Fibroblast of the conjunctiva (primary cell): ENCODE results near the gene LSS.
"Not testable (repeated sequence)": the region's sequence is repeated elsewhere in the genome, so short reads cannot be mapped to it uniquely, and the experiment has no call there.

Experiments
- DNase-seq: peaks from one replicate; pipeline ENCODE4 v3.0.0-alpha.2; 2010; ENCODE audit warnings: low read depth

Gene LSS

DNA sequence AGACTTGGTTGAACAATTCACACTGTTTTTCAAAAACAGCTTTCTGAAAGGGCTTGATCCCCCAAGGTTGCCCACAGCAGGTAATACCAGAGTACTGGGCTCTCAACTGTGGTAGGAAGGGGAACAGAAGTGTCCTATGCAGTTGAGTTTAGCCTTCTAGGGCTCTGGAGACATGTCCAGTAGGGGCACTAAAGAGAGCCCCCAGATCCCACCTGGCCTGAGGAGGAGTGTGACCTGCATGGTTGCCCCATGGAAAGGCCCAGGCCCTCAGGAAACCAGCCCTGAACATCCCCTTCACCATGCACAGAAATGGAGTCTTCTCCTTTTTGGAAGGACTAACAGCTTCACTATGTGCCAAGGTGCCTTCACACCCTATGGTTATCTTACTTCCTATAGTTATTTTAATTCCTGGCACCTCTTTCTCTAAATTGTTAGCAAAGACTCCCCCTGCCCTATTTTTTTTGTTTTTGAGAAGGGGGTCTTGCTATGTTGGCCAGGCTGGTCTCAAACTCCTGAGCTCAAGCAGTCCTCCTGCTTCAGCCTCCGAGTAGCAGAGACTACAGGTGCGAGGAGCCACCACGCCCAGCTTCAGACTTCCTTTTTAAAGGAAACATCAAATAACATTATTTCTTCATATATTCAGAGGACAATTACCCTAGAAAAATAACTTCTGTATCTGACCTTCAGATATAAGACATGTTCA lies 16.8 kb upstream of the LSS start:
- no peak for DNase-seq

DNA sequence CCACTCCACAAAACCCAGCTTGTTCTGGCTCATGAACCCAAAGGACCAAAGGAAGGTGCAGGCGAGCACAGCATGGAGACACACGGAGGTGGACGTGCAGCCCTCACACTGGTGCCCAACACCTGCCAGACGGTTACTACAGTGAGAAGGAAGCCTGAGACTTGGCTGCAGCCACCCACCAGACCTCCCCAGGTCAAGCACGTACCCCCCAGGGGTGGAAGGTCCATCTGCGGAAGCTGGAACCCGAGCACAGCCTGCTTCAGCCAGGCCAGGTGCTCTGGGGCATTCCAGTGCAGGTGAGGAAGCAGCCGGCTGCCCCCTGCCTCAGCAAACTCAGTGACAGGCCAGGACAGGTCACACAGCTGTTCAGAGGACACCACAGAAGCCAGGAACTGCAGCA lies 16.0 kb upstream of the LSS start:
- no peak for DNase-seq

DNA sequence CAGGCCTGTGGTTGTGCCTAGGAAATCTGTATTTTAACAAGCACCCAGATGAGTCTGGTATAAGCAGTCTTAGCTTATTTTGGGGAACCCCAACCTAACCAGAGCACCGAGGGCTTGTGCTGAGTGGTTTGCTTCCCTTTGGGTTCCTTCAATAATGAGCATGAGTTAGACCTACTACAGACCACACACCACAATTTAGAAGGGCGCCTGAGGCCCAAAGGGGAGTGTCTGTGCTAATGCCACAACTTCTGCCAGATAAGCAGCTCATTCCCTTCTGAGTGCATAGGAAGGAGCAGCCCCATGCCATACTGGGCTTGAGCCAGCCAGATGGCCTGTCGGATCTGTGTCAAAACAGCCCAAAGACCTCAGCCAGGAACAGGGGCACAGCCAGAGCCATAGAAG lies 15.4 kb upstream of the LSS start:
- DNase-seq = no peak

DNA sequence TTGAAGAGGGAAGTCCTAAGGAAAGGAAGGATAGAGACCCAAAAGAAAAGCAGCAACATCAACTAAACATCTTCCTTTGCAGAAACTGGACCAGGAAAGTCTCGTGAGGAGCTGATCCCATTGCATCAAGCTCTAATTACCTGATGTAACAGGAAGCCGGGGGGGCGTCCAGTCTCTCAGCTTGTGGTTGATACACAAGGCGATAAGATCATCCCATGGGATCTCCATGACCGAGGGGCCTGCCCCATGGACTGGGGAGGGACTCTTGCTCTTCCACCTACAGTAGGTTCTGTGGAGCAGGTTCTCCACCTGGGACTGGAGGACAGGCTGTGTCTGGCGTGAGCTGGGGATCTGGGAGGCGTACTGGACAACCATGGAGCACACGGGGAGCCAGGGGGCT lies 14.8 kb upstream of the LSS start:
- DNase-seq = no peak

DNA sequence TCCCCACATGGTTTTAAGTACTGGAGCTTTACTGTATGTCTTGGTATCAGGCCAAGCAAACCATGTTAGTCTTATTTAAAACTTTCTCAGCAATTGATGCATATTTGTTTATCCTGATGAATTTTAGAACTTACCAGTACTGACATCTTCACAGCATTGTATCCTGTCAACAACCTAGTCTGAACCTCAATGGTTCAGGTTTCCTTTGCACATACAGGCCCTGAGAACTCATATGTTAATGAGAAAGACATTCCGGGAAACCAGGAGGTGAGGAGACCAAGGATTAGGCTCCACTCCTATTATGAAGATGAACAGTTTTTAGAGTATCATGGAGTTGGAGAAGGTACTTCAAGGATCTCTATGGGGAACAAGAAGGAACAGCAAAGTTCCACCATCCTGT lies 13.0 kb upstream of the LSS start:
- DNase-seq = not testable (repeated sequence)

DNA sequence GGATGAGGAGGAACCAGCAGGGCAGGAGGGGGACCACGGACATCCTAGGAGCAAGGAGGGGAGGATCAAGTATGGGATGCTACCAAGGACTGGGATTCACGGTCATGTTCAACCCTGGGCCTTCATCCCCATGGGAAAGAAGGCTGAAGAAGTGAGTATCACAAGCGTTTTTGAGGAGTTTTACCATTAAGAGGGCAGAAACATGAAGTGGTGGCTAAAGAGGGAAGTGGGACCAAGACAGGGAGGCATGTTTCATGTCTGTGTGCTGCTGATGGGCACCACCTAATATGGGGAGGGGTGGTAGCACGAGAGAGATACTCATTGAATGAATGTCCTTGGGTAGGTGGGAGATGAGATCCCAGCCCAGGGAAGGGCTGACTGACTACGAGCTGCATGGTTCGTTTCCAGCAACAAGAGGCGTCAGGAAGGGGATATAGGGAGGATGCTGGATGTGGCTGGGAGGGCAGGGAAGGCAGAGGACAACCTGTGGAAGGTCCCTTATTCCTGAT lies 11.3 kb upstream of the LSS start:
- DNase-seq = no peak

DNA sequence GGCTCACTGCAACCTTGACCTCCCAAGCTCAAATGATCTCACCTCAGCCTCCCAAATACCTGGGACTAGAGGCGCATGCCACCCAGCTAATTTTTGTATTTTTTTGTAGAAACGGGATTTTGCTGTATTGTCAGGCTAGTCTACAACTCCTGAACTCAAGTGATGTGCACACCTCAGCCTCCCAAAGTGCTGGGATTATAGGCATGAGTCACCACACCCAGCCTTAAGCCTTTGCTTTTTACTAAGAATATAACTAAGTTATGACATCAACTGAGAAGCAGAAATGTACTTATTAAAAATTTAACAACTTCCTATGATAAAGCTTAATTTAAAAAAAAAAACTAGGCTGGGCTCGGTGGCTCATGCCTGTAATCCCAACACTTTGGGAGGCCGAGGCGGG lies 8.9 kb upstream of the LSS start:
- no peak for DNase-seq

DNA sequence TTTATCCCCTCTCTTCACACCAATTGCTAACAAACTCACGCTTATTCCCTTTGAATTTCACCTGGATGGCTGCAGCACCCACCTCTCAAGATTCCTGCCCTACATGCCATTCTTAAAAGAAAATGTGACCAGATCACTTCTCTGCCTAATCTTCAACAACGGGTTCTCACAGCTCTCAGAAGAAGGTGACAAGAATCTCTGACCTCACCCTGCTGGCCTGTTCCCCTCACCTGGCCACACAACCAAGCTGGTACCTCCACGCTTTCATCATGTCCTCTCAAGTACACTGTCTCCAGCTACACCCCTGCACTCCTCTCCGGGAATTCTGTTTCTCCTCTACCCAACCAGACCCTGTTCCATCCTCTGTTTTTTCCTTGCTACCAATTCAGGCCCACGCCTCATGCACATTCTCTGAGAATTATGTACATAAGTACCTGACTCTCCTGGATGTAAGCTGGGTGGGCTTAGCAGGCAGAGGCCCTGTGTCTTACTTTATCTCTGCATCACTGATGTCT lies 5.9 kb upstream of the LSS start:
- no peak for DNase-seq

DNA sequence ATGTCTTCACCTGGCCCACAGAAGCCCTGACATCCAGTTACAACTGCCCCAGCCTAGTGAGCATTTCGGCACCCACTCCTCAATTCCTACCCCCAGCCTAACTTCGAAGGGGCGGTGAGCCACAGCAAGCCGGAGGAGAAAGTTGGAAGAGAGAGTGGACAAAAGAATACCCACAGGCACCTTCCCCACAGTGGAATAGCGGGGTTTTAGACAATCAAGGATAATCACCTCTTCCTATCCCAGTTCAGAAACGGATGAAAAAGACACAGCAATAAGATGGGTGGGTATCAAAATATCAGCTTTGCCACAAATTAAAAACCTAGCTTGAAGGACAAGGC lies 1.3 kb upstream of the LSS start:
- no peak for DNase-seq

DNA sequence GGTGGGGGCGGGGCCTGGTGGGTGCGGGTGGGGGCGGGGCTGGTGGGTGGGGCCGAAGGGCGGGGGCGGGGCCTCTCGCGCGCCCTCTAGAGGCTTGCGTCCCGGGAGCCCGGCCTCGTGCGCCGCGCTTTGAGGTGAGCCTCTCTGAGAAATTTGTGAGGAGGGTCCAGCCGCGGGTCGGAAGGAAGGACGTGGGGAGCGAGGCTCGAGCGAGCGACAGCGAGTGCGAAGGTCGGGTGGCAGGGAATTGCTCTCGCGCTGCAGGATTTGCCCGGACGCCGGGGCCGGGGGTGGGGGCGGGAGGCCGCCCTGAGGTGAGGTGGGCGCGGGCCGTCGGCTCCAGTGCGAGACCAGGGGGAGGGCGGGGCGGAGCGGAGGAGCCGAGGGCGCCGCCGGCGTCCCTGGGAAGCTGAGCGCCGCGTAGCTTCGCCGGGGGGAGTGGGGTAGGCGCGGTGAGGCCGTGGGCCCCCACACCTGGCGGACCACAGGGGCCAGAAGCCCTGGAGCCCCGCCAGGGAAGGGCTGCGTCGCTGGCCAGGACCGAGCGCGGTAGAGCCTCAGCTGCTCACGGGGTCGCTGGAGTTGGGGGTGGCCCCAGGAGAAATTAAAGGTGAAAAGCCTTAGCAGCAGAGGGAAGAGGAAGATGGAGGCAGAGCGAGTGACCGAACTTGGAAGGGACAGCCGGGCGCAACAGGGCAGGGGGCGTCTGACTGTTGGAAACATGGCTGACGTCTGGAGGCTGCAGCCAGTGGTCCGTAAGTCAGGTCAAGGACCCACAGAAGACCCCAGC lies 754 bp upstream of the LSS start:
- no peak for DNase-seq

DNA sequence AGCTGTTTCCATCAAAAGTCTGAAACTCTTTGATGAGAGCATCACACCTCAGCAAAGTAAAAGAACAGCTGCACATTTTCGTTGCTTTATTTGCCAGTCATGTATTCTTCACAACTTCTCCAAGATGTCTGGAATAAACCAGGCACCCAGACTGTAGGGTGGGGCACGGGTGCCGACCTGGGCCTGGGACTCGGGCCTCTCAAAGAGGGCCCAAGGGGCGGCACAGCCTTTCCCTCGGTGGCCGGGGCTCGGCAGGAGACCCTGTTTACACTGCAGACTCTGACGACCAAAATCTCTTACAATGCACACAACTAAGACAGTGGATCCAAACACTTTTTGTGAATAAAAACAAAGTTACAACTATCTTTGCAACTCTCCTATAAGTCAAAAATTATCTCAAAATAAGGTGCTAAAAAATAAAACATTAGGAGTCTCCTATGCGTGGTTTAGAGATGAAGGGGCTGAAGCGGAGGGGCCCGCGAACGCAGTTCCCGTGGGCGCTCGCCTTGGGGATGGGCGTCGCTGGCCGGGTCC lies 696 bp downstream of the LSS start:
- no peak for DNase-seq

DNA sequence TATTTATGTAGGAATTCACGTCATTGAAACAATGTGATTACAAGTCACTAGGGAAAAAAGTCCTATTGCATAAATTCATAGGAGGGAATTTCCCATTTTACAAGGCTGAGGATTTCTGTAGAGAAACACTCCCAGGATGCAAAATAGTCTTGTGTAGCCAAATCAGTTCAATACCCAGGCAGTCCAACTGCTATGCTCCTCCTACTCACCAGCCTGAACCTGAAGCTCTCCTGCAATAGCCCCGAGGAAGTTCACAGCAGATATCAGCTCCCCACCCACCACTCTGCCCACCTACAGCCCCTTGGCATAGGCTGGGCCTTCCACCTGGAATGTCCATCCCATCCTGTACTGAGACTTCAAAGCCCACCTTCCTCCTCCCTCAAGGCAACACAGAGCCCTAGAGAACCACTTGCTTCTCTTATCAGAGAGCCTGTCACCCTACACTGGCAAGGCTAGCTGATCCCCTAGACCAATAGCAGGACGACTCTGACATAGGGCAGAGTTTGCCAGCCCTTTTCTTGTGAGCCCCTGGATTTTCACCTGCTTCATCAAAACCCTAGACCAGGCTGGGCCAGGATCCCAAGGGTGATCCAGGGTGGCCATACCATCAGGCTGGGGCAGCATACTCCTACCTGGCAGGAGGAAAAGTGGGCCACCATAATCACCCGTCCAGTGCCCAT lies 1.5 kb downstream of the LSS start:
- peak; percentile 27 for DNase-seq

DNA sequence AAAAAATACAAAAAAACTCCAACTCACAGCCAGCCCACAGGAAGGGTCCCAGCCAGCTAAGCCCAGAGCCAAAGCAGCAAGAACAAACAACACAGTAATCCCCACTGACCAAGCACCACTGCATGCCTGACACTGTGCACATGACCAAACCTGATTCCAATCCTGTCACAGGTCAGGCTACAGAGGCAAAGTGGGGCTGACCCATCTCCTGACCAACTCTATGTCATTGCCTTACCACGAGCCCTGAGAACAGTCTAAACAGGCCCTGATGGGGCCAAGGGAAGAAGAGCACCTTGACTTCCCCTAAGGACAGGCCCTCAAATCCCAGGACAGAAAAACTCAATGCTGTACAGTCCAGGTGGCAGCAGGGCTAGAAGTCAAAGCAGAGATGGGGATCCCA lies 2.4 kb downstream of the LSS start:
- no peak for DNase-seq

DNA sequence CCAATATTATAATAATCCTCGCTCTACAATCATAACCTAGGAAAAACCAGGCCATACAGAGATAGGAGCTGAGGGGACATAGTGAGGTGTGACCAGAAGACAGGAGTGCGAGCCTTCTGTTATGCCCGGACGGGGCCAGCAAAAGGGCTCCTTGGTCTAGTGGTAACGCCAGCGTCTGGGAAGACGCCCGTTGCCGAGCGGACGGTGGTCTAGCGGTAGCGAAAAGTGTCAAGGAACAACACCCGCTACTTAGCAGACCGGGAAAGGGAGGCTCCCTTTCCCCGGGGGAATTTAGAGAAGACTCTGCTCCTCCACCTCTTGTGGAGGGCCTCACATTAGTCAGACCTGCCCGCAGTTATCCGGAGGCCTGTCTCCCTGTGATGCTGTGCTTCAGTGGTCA lies 4.9 kb downstream of the LSS start:
- DNase-seq = not testable (repeated sequence)

DNA sequence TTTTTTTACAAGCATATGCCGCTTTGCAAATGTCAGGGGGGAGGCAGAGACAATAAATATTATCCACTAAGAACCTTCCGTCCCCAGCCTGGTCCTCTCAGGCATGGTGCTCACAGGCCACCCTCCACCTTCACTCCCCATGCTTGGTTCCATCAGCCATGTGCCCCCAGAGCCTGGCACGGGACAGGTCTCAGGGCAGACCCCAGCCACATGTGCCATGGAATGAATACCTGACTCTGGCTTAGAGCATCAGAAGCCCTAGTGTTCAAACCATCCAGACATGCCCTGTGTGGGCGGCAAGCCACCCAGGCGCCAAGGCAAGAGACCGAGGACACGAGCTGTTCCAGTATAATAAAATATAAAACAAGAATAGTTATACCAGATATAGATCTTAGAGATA lies 5.4 kb downstream of the LSS start:
- no peak for DNase-seq

DNA sequence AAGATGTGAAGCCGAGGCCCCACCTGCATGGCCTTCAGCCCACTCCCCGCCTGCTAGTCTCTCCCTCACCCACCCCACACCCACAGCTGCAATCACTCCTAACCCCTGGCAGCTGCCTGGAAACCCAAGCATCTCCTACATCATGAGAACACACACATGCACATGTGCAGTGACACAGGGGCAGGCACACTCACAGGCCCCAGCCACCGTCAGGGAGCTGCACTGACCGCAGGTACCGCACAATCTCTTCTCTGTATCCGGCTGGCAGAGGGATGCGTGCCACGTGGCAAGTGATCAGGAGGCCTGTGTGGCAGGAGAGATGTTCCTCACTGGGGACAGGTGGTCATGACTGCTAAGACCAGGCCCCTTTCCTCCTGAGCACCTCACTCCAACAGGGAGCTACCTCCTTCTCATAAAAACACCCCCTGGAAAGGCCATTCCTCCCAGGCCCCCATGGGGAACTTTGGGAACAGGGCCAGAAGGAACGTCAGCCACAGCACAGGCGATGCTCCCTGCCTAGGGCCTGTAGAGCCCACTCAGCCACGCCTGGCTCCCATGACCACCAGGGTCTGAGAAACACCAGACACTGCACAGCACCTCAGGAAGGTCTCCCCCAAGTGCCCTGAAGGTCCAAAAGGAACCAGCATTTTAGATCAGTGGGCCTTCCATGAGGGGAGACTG lies 6.0 kb downstream of the LSS start:
- DNase-seq = no peak

DNA sequence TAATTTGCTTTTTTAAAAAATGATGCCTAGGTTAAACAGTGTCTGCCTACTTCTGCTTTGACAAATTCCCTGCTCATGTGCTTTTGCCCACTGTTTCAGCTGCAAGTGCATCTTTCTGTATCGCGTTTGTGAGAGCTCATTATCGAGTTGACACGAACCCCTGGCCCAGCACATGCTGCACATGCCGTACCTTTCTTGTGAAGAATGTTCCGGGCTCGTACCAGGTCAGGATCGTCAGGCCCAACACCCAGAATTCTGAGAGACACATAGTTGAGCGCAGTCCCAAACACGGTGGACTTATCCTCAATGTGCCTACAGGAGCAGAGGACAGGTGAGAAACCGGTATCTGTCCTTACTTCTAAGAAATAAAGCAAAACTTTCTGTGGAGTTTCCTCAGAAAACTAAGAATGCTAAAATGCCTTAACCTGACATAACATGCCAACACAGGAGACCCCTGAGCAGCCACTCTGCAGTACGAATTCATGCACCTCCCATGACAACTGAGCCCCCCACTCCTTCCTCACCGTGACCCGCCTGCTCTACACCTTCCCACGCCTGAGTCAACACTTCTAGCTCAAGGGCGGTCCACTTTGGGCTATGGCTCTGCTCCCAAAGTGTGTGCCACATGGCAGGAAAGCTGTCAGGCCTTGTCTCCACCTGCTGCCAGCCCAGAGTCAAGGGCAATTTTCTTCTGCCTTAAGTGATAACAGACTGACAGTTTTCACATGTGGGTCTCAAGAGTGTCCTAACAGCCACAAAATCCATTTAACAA lies 6.7 kb downstream of the LSS start:
- DNase-seq = no peak

DNA sequence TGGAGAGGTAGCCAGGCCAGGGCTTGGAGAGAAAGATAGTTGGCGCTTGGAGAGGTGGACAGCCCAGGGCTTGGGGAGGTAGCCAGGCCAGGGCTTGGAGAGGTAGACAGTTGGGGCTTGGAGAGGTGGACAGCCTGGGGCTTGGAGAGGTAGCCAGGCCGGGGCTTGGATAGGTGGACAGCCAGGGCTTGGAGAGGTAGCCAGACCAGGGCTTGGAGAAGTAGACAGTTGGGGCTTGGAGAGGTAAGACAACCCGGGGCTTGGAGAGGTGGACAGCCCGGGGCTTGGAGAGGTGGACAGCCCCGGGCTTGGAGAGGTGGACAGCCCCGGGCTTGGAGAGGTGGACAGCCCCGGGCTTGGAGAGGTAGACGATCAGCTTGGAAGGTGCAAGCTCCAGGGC lies 7.7 kb downstream of the LSS start:
- DNase-seq = no peak

DNA sequence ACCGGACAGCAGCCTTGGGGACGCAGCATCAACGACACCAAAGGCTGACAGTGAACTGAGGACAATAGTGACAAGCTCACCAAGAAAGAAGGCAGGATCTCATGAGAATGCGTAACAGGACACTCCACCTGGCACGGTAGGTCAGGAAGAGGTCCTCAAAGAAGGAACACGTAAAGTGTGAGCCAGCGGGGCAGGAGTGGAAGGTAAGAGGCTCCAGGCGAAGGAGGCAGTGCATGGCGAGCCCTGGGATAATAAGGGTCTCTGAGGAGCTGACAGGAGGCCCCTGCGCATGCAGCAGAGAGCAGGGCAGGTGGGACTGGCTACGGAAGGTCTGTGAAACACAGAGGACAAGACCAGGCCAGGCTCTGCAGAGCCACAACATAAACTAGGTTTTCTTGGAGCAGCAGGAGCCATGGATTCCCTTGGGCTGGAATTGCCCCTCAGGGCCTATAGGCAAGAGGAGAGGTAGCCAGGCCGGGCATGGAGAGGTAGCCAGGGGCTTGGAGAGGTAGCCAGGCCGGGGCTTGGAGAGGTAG lies 8.2 kb downstream of the LSS start:
- no peak for DNase-seq

DNA sequence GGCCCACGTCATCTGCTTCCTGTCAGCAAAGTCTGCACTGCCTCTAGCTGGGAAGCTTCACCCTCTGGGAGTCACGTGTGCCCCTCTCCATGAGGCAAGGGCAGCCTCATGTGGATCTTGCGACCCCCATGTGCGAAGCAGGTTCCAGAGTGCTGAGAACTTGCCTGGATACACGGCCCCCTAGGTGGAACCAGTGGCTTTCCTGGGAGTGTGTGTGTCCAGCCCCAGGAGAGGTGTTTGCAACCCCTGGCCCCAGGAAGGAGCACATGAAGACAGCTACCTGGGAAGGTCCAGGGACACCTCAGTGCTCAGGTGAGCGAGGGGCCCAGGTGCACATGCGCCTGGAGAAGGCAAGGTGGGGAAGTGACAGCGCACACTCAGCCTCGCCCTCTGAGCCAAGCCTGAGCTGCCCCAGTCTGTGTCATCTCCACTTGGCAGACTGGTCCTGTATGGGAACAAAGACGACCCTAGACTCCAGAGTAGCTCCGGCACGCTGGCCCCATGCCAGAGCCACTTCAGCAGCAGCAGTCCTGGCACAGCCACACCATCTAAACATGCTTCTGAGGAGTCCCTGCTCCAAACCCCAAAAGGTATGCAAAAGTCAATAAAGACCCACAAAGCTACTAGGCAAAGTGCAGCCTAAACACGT lies 8.9 kb downstream of the LSS start:
- no peak for DNase-seq
